ENCODE measurements around the gene EFHC2. TPM values are rescaled to one million over a fixed set of nuclear protein-coding genes. Genes with fewer than 3 reads are reported as not detected.

Gene EFHC2
- total RNA-seq, 2 donors from 2014 or later = 1.3 to 2.2 TPM

- 90 to 93% methylated on average over 3 to 6 of the region's 7 CpGs for WGBS, 2 experiments (ENCODE audit: insufficient coverage in 1 of 2, insufficient read length in 1 of 2)
- H3K4me1 Mint-ChIP-seq = peaks cover 4% of the 10 kb centered on the region
- H3K4me3 Mint-ChIP-seq = no peak overlapping the region
These were observed 1.2 kb upstream of the EFHC2 start for GRCh38 chrX:44344687-44345086.

GRCh38 chrX:44344194-44344593 is 722 bp upstream of the EFHC2 start:
- H3K27ac Mint-ChIP-seq = no peak overlapping the region
- no peaks in the 10 kb centered on the region for H3K27me3 Mint-ChIP-seq (ENCODE audit: insufficient read depth)
- Histone ChIP-seq H3K9ac (ENCODE audit: extremely low read depth, low read length, poor library complexity, severe bottlenecking) (no peak overlapping the region), H3K9me3 (ENCODE audit: control insufficient read depth, low read length) (no peaks in the 10 kb centered on the region), H3K4me1 (ENCODE audit: control insufficient read depth, insufficient read depth, low read length) (no peaks in the 10 kb centered on the region), H3K4me3 (ENCODE audit: low read length) (no peak overlapping the region), H3K36me3 (ENCODE audit: control insufficient read depth, insufficient read depth, low read length) (no peaks in the 10 kb centered on the region), H3K27me3 (ENCODE audit: control insufficient read depth, insufficient read depth, low read length, poor library complexity, severe bottlenecking) (no peaks in the 10 kb centered on the region), H3K27ac (ENCODE audit: low read depth, low read length) (no peak overlapping the region)
- H3K9me3 Mint-ChIP-seq = peaks cover 47% of the 10 kb centered on the region
- peak; percentile 41 for DNase-seq
- H3K4me3 Mint-ChIP-seq = peak overlapping the region; percentile 52
- no peaks in the 10 kb centered on the region for H3K36me3 Mint-ChIP-seq (ENCODE audit: low read depth)
- no peak for TF ChIP-seq CTCF (conservative IDR thresholded peaks at IDR 0.05)
- 85 to 94% methylated on average over 9 to 16 of the region's 16 CpGs for WGBS, 2 experiments (ENCODE audit: insufficient coverage in 1 of 2, insufficient read length in 1 of 2)
- no peaks in the 10 kb centered on the region for H3K4me1 Mint-ChIP-seq

More at GRCh38 chrX:44344687-44345086, 1.2 kb upstream of the EFHC2 start:
- Histone ChIP-seq H3K27ac (ENCODE audit: low read depth, low read length) (no peak overlapping the region), H3K4me3 (ENCODE audit: low read length) (no peak overlapping the region), H3K4me1 (ENCODE audit: control insufficient read depth, insufficient read depth, low read length) (no peaks in the 10 kb centered on the region), H3K9ac (ENCODE audit: extremely low read depth, low read length, poor library complexity, severe bottlenecking) (no peak overlapping the region), H3K27me3 (ENCODE audit: control insufficient read depth, insufficient read depth, low read length, poor library complexity, severe bottlenecking) (no peaks in the 10 kb centered on the region), H3K36me3 (ENCODE audit: control insufficient read depth, insufficient read depth, low read length) (no peaks in the 10 kb centered on the region), H3K9me3 (ENCODE audit: control insufficient read depth, low read length) (no peaks in the 10 kb centered on the region)
- Mint-ChIP-seq H3K9me3 (peaks cover 47% of the 10 kb centered on the region), H3K27ac (no peak overlapping the region), H3K36me3 (ENCODE audit: low read depth) (no peaks in the 10 kb centered on the region), H3K27me3 (ENCODE audit: insufficient read depth) (no peaks in the 10 kb centered on the region)
- no peak for DNase-seq
- no peak for TF ChIP-seq CTCF (conservative IDR thresholded peaks at IDR 0.05)

GRCh38 chrX:44342866-44343265 is 606 bp downstream of the EFHC2 start:
- TF ChIP-seq CTCF (conservative IDR thresholded peaks at IDR 0.05) = no peak
- no peaks in the 10 kb centered on the region for H3K36me3 ChIP-seq (ENCODE audit: control insufficient read depth, insufficient read depth, low read length)
- H3K36me3 Mint-ChIP-seq (ENCODE audit: low read depth) = no peaks in the 10 kb centered on the region
- no peaks in the 10 kb centered on the region for H3K27me3 Mint-ChIP-seq (ENCODE audit: insufficient read depth)
- H3K9me3 ChIP-seq (ENCODE audit: control insufficient read depth, low read length) = no peaks in the 10 kb centered on the region
- no peak overlapping the region for H3K27ac ChIP-seq (ENCODE audit: low read depth, low read length)
- no peak overlapping the region for H3K4me3 ChIP-seq (ENCODE audit: low read length)
- no peak for DNase-seq
- H3K27ac Mint-ChIP-seq = no peak overlapping the region
- WGBS, 2 experiments (ENCODE audit: insufficient coverage in 1 of 2, insufficient read length in 1 of 2) = 67% methylated on average over 2 of the region's 3 CpGs; no CpG with 5 or more reads in 1 of the 2 experiments
- no peak overlapping the region for H3K9ac ChIP-seq (ENCODE audit: extremely low read depth, low read length, poor library complexity, severe bottlenecking)
- peaks cover 41% of the 10 kb centered on the region for H3K9me3 Mint-ChIP-seq
- no peaks in the 10 kb centered on the region for H3K4me1 ChIP-seq (ENCODE audit: control insufficient read depth, insufficient read depth, low read length)
- peak overlapping the region; percentile 52 for H3K4me3 Mint-ChIP-seq
- H3K27me3 ChIP-seq (ENCODE audit: control insufficient read depth, insufficient read depth, low read length, poor library complexity, severe bottlenecking) = no peaks in the 10 kb centered on the region
- no peaks in the 10 kb centered on the region for H3K4me1 Mint-ChIP-seq

All from endodermal cell (in vitro differentiated cells).